ENCODE results near the gene PLCB1.

The PLCB1 gene

DNA sequence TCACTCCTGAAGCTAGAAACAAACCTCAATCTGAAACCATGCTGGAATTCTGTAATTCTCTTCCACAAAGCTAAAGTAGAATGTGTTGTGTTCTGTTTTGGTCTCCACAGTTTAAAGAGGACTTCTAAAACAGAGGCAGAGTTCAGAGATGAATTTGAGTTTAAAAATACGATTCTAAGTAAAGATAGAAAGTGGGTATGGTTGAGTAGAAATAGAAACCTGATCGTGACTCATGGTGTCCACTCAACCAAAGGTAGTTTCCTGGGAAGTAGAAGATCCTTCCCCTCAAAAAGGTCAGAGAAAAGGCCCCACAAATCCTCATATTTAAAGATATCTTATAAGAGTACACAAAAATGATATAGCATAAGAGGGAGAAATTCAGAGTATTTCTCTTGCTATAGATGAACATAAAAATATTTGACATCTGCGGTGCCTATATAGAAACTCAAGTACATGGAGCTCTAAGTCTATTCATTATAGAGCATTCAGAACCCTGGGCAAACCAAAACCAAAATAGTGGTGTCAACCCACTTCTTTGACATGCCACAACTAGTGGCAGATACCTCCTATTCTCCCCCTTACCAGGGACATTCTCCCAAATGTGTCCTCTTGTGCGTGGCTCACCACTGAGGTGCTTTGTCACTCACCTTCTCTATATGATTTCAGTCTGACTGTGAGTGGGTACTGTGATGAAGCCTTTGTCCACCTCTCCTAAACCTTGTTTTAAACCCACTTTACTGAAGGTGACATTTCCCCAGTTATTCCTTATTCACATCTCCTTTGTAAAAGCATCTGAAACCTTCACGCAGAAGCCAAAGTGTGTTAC lies 84.5 kb downstream of the PLCB1 start:
- TF ChIP-seq, protein P1, sequence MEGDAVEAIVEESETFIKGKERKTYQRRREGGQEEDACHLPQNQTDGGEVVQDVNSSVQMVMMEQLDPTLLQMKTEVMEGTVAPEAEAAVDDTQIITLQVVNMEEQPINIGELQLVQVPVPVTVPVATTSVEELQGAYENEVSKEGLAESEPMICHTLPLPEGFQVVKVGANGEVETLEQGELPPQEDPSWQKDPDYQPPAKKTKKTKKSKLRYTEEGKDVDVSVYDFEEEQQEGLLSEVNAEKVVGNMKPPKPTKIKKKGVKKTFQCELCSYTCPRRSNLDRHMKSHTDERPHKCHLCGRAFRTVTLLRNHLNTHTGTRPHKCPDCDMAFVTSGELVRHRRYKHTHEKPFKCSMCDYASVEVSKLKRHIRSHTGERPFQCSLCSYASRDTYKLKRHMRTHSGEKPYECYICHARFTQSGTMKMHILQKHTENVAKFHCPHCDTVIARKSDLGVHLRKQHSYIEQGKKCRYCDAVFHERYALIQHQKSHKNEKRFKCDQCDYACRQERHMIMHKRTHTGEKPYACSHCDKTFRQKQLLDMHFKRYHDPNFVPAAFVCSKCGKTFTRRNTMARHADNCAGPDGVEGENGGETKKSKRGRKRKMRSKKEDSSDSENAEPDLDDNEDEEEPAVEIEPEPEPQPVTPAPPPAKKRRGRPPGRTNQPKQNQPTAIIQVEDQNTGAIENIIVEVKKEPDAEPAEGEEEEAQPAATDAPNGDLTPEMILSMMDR (IDR thresholded peaks at IDR 0.05), result no peak
- DNase-seq, result no peak
- peaks cover 34% of the 10 kb centered on the region for H3K4me1 Mint-ChIP-seq
- no peaks in the 10 kb centered on the region for H3K27me3 Mint-ChIP-seq (ENCODE audit: low read depth, poor library complexity)
- H3K27ac Mint-ChIP-seq, result no peak overlapping the region
- no peaks in the 10 kb centered on the region for H3K36me3 Mint-ChIP-seq (ENCODE audit: low read depth)
- no peaks in the 10 kb centered on the region for H3K9me3 Mint-ChIP-seq
- H3K4me3 Mint-ChIP-seq, result no peak overlapping the region

DNA sequence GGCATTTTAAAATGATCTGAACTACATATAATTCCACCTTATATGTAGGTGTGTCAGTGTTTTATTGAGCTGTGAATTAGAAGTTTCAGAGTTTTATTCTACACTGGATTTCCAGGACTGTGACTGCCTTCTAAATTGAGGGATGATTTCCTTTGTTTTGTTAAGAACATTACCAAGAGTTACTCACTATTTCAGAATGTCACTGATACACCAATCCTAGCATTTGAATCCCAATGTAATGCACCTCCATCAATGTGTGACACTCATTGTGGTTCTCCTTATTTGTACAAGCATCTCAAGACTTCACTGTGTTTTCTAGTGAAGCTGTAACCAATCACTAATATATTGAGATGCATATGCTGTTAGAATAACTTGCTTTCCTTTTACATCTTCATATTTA lies 86.8 kb downstream of the PLCB1 start:
- no peaks in the 10 kb centered on the region for H3K36me3 Mint-ChIP-seq (ENCODE audit: low read depth)
- TF ChIP-seq, protein P1 (IDR thresholded peaks at IDR 0.05), result no peak
- H3K27ac Mint-ChIP-seq, result no peak overlapping the region
- peaks cover 6% of the 10 kb centered on the region for H3K9me3 Mint-ChIP-seq
- peaks cover 24% of the 10 kb centered on the region for H3K4me1 Mint-ChIP-seq
- H3K27me3 Mint-ChIP-seq (ENCODE audit: low read depth, poor library complexity), result no peaks in the 10 kb centered on the region
- no peak for DNase-seq
- H3K4me3 Mint-ChIP-seq, result no peak overlapping the region

DNA sequence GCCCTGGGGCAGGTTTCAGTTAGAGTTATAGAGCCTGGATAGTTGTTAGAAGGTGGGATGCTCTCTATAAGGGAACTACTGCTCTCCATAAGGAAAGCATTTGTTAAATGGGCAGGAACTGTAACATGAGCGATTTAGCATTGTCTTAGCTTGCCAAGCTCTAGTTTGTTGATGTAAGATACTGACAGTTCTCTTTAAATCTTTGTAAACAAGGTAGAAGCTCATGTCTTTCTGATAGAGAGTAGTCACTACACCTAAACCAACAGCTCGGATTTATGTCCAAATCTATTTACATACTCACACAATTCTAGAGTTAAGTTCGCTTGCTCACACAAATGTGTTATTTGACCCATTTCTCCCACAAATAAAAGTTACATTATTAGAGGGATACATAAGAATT lies 87.3 kb downstream of the PLCB1 start:
- peaks cover 6% of the 10 kb centered on the region for H3K9me3 Mint-ChIP-seq
- no peak overlapping the region for H3K4me3 Mint-ChIP-seq
- H3K36me3 Mint-ChIP-seq (ENCODE audit: low read depth), result no peaks in the 10 kb centered on the region
- H3K4me1 Mint-ChIP-seq, result peaks cover 18% of the 10 kb centered on the region
- TF ChIP-seq, protein P1 (IDR thresholded peaks at IDR 0.05), result no peak
- no peaks in the 10 kb centered on the region for H3K27me3 Mint-ChIP-seq (ENCODE audit: low read depth, poor library complexity)
- H3K27ac Mint-ChIP-seq, result no peak overlapping the region
- DNase-seq, result no peak

DNA sequence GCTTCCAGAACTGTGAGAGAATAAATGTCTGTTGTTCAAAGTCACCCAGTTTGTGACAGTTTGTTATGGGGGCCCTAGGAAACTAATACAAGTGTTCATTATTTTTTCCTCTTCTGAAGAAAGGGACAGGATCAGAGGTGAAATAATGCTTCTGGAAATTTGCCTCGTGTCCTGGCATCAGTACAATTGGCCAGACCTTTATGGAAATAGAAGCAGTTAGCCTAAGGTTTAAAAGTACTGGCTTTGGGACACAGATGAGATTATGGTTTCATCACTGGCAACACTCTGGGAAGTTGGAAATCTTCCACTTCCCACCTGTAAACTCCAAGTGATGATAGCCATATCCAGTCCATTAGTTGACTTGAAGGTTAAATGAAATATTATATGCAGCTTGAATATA lies 88.7 kb downstream of the PLCB1 start:
- Mint-ChIP-seq H3K27ac (no peak overlapping the region), H3K4me3 (no peak overlapping the region), H3K4me1 (peaks cover 7% of the 10 kb centered on the region), H3K9me3 (peaks cover 6% of the 10 kb centered on the region), H3K36me3 (ENCODE audit: low read depth) (no peaks in the 10 kb centered on the region), H3K27me3 (ENCODE audit: low read depth, poor library complexity) (no peaks in the 10 kb centered on the region)
- TF ChIP-seq, protein P1 (IDR thresholded peaks at IDR 0.05), result no peak
- DNase-seq, result no peak

DNA sequence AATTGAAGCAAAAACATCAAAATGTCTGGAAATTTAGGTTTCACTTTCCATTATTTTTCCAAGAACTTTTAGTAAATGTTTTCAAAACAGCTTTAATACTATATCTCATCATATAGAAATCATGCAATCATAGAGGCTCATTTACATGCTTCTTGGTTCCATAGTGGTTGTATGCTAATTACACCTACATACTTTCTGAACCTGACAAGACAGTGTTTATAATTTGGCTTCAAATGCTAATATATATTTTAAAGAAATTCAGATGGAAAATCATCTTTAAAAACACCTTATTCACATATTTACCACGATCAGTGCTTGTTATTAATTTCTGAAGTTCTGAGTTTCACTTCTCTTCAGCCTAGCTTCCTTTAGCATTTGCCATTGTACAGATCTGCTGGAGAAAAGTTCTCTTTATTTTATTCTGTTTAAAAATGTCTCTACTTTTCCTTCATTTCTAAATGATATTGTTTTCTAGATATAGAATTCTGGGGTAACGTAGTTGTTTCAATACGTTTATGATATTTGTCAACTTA lies 89.9 kb downstream of the PLCB1 start:
- no peaks in the 10 kb centered on the region for H3K27me3 Mint-ChIP-seq (ENCODE audit: low read depth, poor library complexity)
- peaks cover 6% of the 10 kb centered on the region for H3K9me3 Mint-ChIP-seq
- H3K4me1 Mint-ChIP-seq, result peaks cover 7% of the 10 kb centered on the region
- no peak for DNase-seq
- TF ChIP-seq, protein P1 (IDR thresholded peaks at IDR 0.05), result no peak
- H3K4me3 Mint-ChIP-seq, result no peak overlapping the region
- no peaks in the 10 kb centered on the region for H3K36me3 Mint-ChIP-seq (ENCODE audit: low read depth)
- H3K27ac Mint-ChIP-seq, result no peak overlapping the region
